Measurements from ENCODE around the gene SLC8B1. TPM values are rescaled to one million over a fixed set of nuclear protein-coding genes. Genes with fewer than 3 reads are reported as not detected.

SLC8B1 gene
- total RNA-seq, 3 donors from 2014 or later, result 40.8 to 65.3 (median 47.2) TPM

DNA sequence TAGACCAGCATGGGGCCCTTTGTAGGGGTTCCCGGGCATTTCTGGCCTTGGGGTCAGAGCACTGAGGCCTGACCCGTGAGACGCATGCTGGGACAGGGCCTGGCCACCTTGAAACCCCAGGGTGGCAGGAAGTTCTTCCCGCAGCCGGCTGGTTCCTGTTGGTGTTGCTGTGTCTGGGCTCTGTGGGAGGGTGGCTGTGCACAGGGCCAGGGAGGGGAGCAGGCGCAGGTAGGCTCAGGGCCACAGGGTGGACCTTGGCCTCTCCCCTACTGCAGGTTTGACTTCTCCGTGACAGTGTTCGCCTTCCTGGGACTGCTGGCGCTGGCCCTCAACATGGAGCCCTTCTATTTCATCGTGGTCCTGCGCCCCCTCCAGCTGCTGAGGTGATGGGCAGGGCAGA lies 48.2 kb downstream of the SLC8B1 start:
- Histone ChIP-seq H3K36me3 (ENCODE audit: low read depth) (peaks cover 3% of the 10 kb centered on the region), H3K9me3 (no peaks in the 10 kb centered on the region), H3K4me3 (no peak overlapping the region), H3K4me1 (ENCODE audit: low read depth) (no peaks in the 10 kb centered on the region)
- ATAC-seq (no peak), DNase-seq (peak in 1 of 3 donors; percentile 31)
- TF ChIP-seq, protein P1, sequence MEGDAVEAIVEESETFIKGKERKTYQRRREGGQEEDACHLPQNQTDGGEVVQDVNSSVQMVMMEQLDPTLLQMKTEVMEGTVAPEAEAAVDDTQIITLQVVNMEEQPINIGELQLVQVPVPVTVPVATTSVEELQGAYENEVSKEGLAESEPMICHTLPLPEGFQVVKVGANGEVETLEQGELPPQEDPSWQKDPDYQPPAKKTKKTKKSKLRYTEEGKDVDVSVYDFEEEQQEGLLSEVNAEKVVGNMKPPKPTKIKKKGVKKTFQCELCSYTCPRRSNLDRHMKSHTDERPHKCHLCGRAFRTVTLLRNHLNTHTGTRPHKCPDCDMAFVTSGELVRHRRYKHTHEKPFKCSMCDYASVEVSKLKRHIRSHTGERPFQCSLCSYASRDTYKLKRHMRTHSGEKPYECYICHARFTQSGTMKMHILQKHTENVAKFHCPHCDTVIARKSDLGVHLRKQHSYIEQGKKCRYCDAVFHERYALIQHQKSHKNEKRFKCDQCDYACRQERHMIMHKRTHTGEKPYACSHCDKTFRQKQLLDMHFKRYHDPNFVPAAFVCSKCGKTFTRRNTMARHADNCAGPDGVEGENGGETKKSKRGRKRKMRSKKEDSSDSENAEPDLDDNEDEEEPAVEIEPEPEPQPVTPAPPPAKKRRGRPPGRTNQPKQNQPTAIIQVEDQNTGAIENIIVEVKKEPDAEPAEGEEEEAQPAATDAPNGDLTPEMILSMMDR (IDR thresholded peaks at IDR 0.05), result no peak
- intact Hi-C loops (cut with DNase I, micrococcal nuclease), result no loop called here

DNA sequence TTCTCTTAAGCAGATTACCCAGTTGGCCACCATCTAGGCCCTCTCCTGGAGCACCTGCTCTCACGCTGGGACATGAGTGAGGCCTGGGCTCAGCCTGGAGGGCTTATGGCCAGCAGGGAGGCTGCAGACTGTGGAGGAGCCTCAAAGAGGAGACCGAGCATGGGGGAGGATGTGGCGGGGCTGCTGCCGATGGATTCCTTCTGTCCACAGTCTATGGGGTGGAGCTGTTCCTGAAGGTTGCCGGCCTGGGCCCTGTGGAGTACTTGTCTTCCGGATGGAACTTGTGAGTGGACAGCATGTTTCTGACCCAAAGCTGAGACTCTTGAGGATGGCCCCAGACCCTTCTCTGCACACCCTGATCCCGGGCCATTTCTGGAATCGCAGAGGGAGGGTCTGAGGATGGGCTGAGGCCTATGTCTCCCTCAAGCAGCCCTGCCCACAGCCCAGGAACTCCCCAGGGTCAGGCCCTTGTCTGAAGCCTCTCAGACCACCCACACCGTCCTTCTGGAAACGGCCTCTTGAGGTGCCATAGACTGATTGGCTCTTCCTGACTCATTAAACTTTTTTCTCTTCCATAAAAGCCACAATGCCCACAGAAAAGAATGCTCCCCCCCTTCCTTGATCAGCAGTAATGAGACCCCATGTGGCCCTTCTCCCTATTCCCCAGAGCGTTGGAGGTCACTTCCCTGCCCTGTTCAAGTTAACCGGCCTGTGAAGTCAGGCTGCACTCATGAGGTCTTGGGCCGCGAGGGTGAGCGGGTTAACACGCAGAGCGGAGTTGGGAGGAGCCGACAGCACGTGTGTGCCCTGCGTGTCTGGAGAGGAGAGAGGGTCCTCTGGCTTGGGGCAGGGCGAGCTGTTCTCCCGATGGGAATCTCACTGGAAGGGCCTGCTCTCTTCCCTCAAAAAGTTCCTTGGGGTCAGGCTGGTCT lies 49.0 kb downstream of the SLC8B1 start:
- no peaks in the 10 kb centered on the region for H3K36me3 ChIP-seq (ENCODE audit: low read depth)
- ATAC-seq, result no peak
- H3K4me3 ChIP-seq, result no peak overlapping the region
- TF ChIP-seq, protein P1 (IDR thresholded peaks at IDR 0.05), result no peak
- H3K4me1 ChIP-seq (ENCODE audit: low read depth), result no peaks in the 10 kb centered on the region
- DNase-seq, result peak in 1 of 3 donors; percentile 31
- intact Hi-C loops (cut with DNase I, micrococcal nuclease), result no loop called here
- H3K9me3 ChIP-seq, result no peaks in the 10 kb centered on the region

DNA sequence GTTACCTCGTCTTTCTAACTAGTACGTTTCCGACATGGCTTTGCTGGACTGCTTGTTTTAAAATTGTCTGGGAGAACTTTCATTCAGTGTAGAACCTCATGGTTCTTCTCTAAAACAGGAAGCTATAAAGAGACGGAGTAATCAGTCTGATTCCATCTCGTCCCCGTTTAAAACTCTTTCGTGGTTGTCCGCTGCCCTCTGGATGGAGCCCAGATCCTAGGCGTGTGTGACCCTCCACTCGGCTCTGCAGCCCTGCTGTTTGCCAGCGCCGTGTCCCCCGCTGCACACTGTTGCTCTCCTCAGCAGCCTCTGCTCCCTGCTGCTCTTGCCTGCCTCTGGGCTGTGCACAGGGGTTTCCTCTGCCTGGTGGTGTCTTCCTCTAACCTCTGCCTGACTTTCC lies 50.2 kb downstream of the SLC8B1 start:
- ATAC-seq (no peak), DNase-seq (peak in 1 of 3 donors; percentile 25)
- TF ChIP-seq, protein P1 (IDR thresholded peaks at IDR 0.05), result no peak
- Histone ChIP-seq H3K4me3 (no peak overlapping the region), H3K36me3 (ENCODE audit: low read depth) (no peaks in the 10 kb centered on the region), H3K4me1 (ENCODE audit: low read depth) (no peaks in the 10 kb centered on the region), H3K9me3 (no peaks in the 10 kb centered on the region)
- intact Hi-C loops (cut with DNase I, micrococcal nuclease), result no loop called here

DNA sequence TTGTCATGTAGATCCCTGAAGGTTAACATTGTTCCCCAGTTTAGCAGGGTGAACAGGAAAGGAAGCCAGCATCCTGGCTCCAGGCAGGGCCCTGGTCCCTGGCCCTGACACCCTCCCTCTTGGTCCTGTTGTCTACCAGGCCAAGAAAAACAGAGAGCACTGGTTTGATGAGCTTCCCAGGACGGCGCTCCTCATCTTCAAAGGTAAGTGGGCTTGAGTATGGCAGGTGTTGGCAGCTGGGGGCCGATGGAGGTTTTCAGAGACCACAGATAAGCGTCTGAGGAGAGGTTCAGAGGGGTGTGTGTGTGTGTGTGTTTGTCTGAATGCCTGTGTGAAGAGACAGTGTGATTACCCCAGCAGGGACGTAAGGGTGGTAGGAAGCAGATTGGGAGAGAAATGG lies 56.3 kb downstream of the SLC8B1 start:
- peak in 1 of 3 donors; percentile 7 for DNase-seq
- intact Hi-C loops (cut with DNase I, micrococcal nuclease), result no loop called here
- no peaks in the 10 kb centered on the region for H3K4me1 ChIP-seq (ENCODE audit: low read depth)
- no peak for ATAC-seq
- peaks cover 6% of the 10 kb centered on the region for H3K36me3 ChIP-seq (ENCODE audit: low read depth)
- no peak overlapping the region for H3K4me3 ChIP-seq
- H3K9me3 ChIP-seq, result no peaks in the 10 kb centered on the region
- TF ChIP-seq, protein P1 (IDR thresholded peaks at IDR 0.05), result no peak

DNA sequence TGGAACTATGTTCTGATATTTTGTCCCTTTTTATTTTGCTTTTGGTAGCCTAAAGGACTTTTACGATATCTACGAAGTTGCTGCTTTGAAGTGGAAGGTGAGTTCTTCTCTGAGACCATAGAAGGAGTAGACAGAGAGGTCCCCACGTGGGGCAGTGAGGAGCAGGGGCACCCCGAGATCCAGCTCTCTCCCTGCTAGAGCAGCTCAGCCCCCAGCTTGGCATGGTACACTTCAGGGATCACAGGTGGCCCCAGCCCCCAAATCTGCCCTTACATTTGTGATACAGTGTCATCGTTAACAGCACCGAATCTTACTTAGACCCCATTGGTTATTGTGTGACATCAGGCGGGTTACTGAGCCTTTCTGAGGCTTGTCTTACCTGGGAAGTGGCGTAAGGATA lies 56.8 kb downstream of the SLC8B1 start:
- TF ChIP-seq, protein P1 (IDR thresholded peaks at IDR 0.05), result no peak
- ATAC-seq (no peak), DNase-seq (peak in 1 of 3 donors; percentile 10)
- intact Hi-C loops (cut with DNase I, micrococcal nuclease), result no loop called here
- Histone ChIP-seq H3K4me3 (no peak overlapping the region), H3K9me3 (no peaks in the 10 kb centered on the region), H3K36me3 (ENCODE audit: low read depth) (peaks cover 6% of the 10 kb centered on the region), H3K4me1 (ENCODE audit: low read depth) (no peaks in the 10 kb centered on the region)
